K562 (cell line): ENCODE measurements around the gene C3. TPM values are rescaled to one million over a fixed set of nuclear protein-coding genes. Genes with fewer than 3 reads are reported as not detected.

Source experiments
- E2F5 ChIP-seq: sonication (generic); formaldehyde crosslinking; IDR thresholded peaks from 2 replicates; pipeline ENCODE4 v1.8.0; 2022; ENCODE audit warnings: mild to moderate bottlenecking, missing genetic modification reagents
- GATAD2A ChIP-seq: fragments of 450-650 bp; IDR thresholded peaks from 2 replicates; pipeline ENCODE4 v1.6.1; 2017
- KLF1 ChIP-seq: fragments of 450-650 bp; IDR thresholded peaks from 2 replicates; pipeline ENCODE4 v1.6.1; 2016; ENCODE audit warnings: missing genetic modification characterization, missing compliant biosample characterization
- MYNN ChIP-seq, 2 experiments: sonication (generic); formaldehyde crosslinking in 1 of 2; IDR thresholded peaks; 2 replicates each; pipeline versions ENCODE4 v1.5.0 to v1.6.1; 2016 to 2020; ENCODE audit warnings: antibody characterized with exemption in 1 of 2, missing genetic modification reagents in 1 of 2
- SMAD3 ChIP-seq: fragments of 450-650 bp; formaldehyde crosslinking; conservative IDR thresholded peaks from 2 replicates; pipeline ENCODE4 v1.4.0; 2020; ENCODE audit warnings: mild to moderate bottlenecking
- TAF7 ChIP-seq: fragments of 450-650 bp; IDR thresholded peaks from 2 replicates; pipeline ENCODE4 v1.6.1; 2016; ENCODE audit warnings: missing genetic modification characterization, missing compliant biosample characterization
- ZBTB17 ChIP-seq: fragments of 450-650 bp; formaldehyde crosslinking; IDR thresholded peaks from 2 replicates; pipeline ENCODE4 v1.4.0; 2020; ENCODE audit warnings: mild to moderate bottlenecking
- ZNF830 ChIP-seq: fragments of 250-450 bp; sonication (Bioruptor Pico); IDR thresholded peaks from 2 replicates; pipeline ENCODE4 v1.5.0; 2021; ENCODE audit warnings: mild to moderate bottlenecking
- polyA plus RNA-seq, 8 experiments: library from polyadenylated mRNA; depleted of rRNA in 4 of 8; stranded (reverse) in 5 of 8; unstranded in 3 of 8; fragments of >200 nt; fragmentation: Nextera tagmentation in 2 of 8; fragmentation: Illumina TruSeq in 1 of 8; extraction: Ambion mirVana in 2 of 8; extraction: Trizol in 1 of 8; gene quantifications; 2 replicates each; pipeline versions ENCODE4 v1.2.1 to v1.2.3, GENCODE V29; 2011 to 2014; ENCODE audit warnings: inconsistent platforms in 1 of 8, missing spikeins in 1 of 8
- total RNA-seq, 7 experiments: library from RNA; depleted of rRNA in 6 of 7; stranded (reverse); fragments of >200 nt in 6 of 7; fragmentation: Illumina TruSeq in 2 of 7; extraction: Trizol in 2 of 7; gene quantifications; 2 replicates each; pipeline versions ENCODE4 v1.2.1 to v1.2.3, GENCODE V29; 2011 to 2021; ENCODE audit warnings: low replicate concordance in 1 of 7

The C3 gene
- total and polyA plus RNA-seq, 9 of the 15 experiments (the other 6 are each of a cell fraction or from before 2014, with no cell fraction given), result 0.59 to 10.6 (median 2.2) TPM

- TF ChIP-seq E2F5 (CRISPR knock-in tag) (no peak; the same call in 1 of the 2 replicates), MYNN (IDR thresholded peaks at IDR 0.05) (peak; percentile 54; the same call in 1 of the 2 replicates), MYNN (CRISPR knock-in tag; IDR thresholded peaks at IDR 0.05) (no peak), TAF7 (tag) (no peak), ZBTB17 (CRISPR knock-in tag) (0 out of 2 replicates have a peak, but pooled peaks have one; percentile 61), SMAD3 (0 out of 2 replicates have a peak, but pooled peaks have one; percentile 31), KLF1 (peak; percentile 55; the same call in 1 of the 2 replicates), GATAD2A (0 out of 2 replicates have a peak, but pooled peaks have one; percentile 44), ZNF830 (CRISPR knock-in tag) (no peak)
These were observed 33.0 kb upstream of the C3 start (continued) for GRCh38 chr19:6753178-6754031.
